ENCODE results near the gene ACE. TPM values are rescaled to one million over a fixed set of nuclear protein-coding genes. Genes with fewer than 3 reads are reported as not detected.

The ACE gene
- total and polyA plus RNA-seq, 12 donors: 2.0 to 25.8 (median 12.0) TPM

DNA sequence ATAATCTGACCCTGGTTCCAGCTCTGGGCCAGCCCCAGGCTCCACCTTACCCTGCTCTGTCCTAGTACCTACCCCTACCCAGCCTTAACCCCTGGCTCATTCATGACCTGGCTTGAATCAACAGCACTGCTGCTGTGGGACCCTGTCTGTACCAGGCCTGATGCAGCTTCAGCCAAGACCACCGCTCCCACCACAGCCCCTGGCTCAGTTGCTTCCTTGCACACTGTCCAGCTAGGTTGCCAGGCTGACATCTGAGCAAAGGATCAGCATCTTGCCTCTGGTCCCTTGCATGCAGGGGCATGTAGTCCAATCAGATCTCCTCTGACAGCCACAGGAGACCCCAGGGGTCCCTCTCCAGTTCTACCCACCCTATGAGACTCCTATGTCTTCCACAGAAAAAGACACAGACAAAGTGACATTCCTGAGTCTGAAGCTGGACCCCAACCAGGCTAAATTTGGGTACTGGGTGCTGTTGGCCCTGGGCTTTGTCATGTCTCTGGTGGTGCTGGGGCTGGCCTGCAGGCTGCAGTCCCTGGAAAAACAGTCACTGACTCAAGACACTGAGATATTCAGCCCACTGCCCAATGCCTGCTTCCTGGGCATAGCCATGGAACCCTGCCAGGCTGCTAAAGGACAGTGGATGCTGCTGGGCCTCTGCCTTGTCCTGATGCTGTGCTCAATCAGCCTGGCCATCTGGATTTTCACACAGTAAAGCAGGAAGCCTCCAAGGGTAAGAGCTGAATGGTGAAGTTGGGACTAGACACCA, 42.4 kb downstream of the ACE start:
- WGBS, 2 donors: 66 to 78% methylated on average over 1 of the region's 1 CpG
- H3K27me3 ChIP-seq: peaks cover 0 to 26% (median 0%) of the 10 kb centered on the region in 7 donors

DNA sequence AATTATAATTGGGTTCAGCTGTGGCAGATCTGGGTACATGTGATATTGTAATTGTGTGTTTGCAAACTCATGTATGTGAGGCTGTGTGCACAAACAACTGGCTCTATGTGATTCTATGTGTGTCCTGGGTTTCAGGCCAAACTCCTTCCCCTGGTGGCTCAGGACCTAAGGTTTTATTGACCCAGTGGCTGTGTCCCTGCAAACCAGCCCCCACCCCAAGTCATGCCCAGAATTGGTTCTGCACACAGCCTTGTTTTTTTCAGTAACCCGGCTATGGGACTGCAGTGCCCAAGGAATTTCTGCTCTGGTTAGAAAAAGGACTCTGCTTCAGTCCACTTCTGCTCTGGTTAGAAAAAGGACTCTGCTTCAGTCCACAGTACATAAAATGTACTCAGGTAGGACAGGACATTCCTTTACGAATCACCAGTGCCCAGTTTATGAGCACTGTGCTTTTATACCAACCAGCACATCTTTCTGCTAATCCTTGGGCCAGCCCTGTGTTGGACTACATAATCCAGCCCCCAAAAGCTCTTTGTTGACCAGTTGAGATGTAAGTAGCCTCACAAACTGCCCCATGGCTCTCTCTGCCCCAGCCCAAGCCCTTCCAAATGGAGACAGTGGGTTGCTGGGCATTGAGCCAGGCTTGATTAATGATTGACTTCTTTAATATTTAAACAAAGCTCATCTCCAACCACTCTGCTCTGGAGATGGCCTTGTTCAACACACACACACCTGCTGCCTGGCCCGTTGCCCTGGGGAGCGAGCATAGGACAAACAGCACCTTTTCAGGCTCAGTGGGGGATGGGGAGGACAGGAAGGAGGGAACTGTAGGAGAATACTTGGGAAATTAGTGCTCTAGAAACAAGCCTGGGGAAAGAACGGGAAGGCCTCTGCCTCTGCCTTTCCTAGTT, 43.4 kb downstream of the ACE start:
- no peak overlapping the region for H3K4me3 ChIP-seq
- peaks cover 0 to 3% (median 0%) of the 10 kb centered on the region in 9 donors for H3K4me1 ChIP-seq
- H3K27me3 ChIP-seq: peaks cover 0 to 31% (median 0%) of the 10 kb centered on the region in 7 donors
- no peak overlapping the region for H3K27ac ChIP-seq
- DNase-seq (no peak), ATAC-seq (no peak)
- WGBS, 2 donors: 57 to 63% methylated on average over 5 of the region's 5 CpGs
- TF ChIP-seq, protein P1, sequence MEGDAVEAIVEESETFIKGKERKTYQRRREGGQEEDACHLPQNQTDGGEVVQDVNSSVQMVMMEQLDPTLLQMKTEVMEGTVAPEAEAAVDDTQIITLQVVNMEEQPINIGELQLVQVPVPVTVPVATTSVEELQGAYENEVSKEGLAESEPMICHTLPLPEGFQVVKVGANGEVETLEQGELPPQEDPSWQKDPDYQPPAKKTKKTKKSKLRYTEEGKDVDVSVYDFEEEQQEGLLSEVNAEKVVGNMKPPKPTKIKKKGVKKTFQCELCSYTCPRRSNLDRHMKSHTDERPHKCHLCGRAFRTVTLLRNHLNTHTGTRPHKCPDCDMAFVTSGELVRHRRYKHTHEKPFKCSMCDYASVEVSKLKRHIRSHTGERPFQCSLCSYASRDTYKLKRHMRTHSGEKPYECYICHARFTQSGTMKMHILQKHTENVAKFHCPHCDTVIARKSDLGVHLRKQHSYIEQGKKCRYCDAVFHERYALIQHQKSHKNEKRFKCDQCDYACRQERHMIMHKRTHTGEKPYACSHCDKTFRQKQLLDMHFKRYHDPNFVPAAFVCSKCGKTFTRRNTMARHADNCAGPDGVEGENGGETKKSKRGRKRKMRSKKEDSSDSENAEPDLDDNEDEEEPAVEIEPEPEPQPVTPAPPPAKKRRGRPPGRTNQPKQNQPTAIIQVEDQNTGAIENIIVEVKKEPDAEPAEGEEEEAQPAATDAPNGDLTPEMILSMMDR (IDR thresholded peaks at IDR 0.05): no peak
- H3K9me3 ChIP-seq: no peaks in the 10 kb centered on the region
- H3K36me3 ChIP-seq: no peaks in the 10 kb centered on the region
- intact Hi-C loops (cut with DNase I): no loop called here

More for the DNA sequence above, 42.4 kb downstream of the ACE start:
- no peak overlapping the region for H3K4me3 ChIP-seq
- TF ChIP-seq, protein P1 (IDR thresholded peaks at IDR 0.05): no peak
- H3K9me3 ChIP-seq: no peaks in the 10 kb centered on the region
- peaks cover 0 to 3% (median 0%) of the 10 kb centered on the region in 9 donors for H3K4me1 ChIP-seq
- no peak overlapping the region for H3K27ac ChIP-seq
- DNase-seq (no peak), ATAC-seq (no peak)
- H3K36me3 ChIP-seq: no peaks in the 10 kb centered on the region
- intact Hi-C loops (cut with DNase I): no loop called here

DNA sequence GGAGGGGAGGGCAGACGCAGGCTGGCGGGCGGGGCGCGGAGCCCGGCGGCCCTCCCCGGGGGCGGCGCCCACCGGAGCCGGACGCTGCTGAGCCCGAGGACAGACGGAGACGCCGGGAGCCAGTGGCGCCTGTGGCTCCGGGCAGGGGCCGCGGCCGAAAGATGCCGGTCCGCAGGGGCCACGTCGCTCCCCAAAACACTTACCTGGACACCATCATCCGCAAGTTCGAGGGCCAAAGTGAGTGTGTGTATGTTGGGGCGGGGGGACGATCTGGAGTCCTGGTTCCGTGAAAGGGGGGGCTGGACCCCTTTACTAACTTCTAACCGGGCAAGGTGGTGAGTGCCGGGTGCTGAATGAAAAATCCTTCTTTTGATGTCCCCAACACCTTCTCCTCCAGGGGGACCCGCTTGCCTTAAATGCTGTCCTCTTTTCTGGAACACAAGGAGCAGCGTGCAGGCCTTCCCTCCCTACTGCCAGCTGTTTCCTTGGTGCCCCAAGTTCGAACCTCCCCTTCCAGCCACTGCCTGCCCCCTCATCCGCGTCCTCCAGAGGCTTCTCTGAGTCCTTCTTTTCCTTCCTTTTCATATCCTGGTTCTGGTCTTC, 46.5 kb downstream of the ACE start, which contains the start of gene KCNH6:
KCNH6 (plus strand) TSS at position 106 of the 603 bp plus-strand sequence; CDS start at position 162, 56 bp downstream.
- H3K27me3 ChIP-seq: peaks cover 0 to 32% (median 0%) of the 10 kb centered on the region in 7 donors

More for the DNA sequence above, 46.5 kb downstream of the ACE start, which contains the start of gene KCNH6:
- H3K4me1 ChIP-seq: peaks cover 0 to 3% (median 0%) of the 10 kb centered on the region in 9 donors
- 7 to 8% methylated on average over 38 of the region's 38 CpGs for WGBS, 2 donors
- no peak within 1 kb of the TSS for H3K27ac ChIP-seq
- DNase-seq: no peak
- ATAC-seq: peak in 1 of 8 donors; percentile 48
- peak within 1 kb of the TSS in 5 of 10 donors; percentile 10 to 33 (median 22) for H3K4me3 ChIP-seq
- H3K36me3 ChIP-seq: no peaks in the 10 kb centered on the region
- TF ChIP-seq, protein P1 (IDR thresholded peaks at IDR 0.05): no peak
- no peaks in the 10 kb centered on the region for H3K9me3 ChIP-seq
- intact Hi-C loops (cut with DNase I): no loop called here
